Measurements from ENCODE around the gene ACTL10.

DNA sequence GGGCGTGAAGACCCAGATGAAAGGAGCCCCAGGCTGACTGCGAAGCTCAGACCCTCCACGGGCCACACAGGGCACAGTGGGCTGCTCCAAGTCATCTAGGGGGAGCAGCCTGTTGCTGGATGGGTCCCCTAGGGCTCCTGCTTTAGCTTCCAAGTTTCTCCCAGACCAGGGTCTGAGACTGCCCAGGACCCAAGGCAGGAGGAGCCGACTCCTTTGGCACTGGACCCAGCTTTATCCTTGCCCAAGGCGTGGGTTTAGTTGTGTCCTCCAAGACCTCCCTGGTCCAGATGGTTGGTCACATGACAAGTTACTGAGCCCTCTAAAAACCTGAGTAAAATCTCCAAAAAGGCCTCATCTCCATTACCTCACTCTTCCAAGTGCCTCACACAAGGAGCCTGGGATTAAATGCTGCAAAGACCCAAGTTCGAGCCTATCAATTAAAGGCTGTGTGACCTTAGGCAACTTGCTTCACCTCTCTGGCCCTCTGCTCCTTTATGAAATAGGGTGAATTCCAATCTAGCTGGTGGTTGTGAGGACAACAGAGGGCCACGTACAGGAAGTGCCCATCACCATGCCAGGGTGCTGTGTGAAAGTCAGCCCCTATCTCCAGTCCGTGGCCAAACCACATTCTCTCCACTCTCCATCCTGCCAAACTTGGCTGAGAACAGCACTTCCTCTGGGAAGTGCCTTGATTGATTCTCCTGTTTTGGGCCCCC lies 5.0 kb downstream of the ACTL10 start:
- TF ChIP-seq, protein P1, sequence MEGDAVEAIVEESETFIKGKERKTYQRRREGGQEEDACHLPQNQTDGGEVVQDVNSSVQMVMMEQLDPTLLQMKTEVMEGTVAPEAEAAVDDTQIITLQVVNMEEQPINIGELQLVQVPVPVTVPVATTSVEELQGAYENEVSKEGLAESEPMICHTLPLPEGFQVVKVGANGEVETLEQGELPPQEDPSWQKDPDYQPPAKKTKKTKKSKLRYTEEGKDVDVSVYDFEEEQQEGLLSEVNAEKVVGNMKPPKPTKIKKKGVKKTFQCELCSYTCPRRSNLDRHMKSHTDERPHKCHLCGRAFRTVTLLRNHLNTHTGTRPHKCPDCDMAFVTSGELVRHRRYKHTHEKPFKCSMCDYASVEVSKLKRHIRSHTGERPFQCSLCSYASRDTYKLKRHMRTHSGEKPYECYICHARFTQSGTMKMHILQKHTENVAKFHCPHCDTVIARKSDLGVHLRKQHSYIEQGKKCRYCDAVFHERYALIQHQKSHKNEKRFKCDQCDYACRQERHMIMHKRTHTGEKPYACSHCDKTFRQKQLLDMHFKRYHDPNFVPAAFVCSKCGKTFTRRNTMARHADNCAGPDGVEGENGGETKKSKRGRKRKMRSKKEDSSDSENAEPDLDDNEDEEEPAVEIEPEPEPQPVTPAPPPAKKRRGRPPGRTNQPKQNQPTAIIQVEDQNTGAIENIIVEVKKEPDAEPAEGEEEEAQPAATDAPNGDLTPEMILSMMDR (conservative IDR thresholded peaks at IDR 0.05; ENCODE audit: low read depth in 2 of 2) = no peak
- TF ChIP-seq JUNB (IDR thresholded peaks at IDR 0.05; ENCODE audit: unreplicated experiment) = no peak

Measured in GM23338 (cell line).